ENCODE measurements around the gene TMEM163. TPM values are rescaled to one million over a fixed set of nuclear protein-coding genes. Genes with fewer than 3 reads are reported as not detected.

Gene TMEM163
- total RNA-seq, 1 experiment from 2014 or later = 0.12 TPM

DNA sequence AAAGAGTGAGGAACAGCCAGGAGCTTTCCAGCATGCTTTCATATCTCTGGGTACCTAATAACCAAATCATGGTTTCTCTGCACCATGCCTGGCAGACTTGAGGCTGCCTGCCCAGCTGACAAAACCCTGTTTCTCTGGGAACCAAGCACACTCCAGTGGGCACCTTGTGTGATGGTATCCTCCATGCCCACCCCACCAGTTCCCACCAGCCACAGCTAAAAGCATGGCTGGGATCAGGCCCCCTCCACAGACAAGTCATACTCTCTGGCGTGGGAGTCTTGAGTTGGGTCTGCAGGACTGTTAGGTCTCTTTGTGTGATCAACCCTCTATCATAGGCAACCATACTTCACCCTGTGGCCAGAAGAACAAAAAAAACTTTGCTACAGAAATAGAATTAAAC lies 56.0 kb downstream of the TMEM163 start (continued):
- TF ChIP-seq, protein P1, sequence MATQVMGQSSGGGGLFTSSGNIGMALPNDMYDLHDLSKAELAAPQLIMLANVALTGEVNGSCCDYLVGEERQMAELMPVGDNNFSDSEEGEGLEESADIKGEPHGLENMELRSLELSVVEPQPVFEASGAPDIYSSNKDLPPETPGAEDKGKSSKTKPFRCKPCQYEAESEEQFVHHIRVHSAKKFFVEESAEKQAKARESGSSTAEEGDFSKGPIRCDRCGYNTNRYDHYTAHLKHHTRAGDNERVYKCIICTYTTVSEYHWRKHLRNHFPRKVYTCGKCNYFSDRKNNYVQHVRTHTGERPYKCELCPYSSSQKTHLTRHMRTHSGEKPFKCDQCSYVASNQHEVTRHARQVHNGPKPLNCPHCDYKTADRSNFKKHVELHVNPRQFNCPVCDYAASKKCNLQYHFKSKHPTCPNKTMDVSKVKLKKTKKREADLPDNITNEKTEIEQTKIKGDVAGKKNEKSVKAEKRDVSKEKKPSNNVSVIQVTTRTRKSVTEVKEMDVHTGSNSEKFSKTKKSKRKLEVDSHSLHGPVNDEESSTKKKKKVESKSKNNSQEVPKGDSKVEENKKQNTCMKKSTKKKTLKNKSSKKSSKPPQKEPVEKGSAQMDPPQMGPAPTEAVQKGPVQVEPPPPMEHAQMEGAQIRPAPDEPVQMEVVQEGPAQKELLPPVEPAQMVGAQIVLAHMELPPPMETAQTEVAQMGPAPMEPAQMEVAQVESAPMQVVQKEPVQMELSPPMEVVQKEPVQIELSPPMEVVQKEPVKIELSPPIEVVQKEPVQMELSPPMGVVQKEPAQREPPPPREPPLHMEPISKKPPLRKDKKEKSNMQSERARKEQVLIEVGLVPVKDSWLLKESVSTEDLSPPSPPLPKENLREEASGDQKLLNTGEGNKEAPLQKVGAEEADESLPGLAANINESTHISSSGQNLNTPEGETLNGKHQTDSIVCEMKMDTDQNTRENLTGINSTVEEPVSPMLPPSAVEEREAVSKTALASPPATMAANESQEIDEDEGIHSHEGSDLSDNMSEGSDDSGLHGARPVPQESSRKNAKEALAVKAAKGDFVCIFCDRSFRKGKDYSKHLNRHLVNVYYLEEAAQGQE (IDR thresholded peaks at IDR 0.05; ENCODE audit: low read depth) = no peak
- TF ChIP-seq FOSL1 (IDR thresholded peaks at IDR 0.05; ENCODE audit: low read depth) = no peak

DNA sequence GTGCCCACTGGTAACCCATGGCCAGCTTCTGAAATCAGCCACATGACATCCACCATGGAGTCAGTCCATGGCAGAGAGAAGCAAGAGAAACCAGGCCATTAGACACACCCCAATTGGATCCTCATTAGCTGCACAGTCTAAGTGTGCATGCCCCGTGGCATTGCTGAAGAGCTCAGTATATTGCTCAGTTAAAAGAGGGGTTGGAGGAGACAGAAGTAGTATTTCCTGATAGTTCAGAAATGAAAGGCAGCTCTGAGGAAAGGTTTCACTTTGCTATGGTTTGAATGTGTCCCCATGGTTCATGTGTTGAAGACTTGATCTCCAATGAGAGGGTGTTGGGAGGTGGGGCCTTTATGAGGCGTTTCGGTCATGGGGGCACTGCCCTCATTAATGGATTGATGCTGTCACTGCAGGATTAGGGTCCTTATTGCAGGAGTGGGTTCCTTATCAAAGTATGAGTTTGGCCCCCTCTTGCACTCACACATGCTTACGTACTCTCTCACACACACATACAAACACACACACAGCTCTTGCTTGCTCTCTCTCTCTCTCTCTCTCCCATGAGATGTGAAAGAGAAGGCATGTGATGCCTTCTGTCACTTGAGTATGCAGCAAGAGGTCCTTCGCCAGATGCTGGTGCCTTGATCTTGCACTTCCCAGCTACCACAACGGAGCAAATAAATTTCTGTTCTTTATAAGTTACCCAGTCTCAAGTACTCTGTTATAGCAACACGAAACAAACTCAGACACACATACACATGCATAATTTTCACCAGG lies 58.0 kb downstream of the TMEM163 start:
- Histone ChIP-seq H3K9me3 (ENCODE audit: control insufficient read depth in 1 of 2, insufficient read depth in 1 of 2, low read depth in 1 of 2, low read length in 2 of 2) (no peaks in the 10 kb centered on the region), H3K9me2 (ENCODE audit: insufficient read depth) (no peaks in the 10 kb centered on the region), H3K27me3 (ENCODE audit: insufficient read depth, low read length) (peaks cover 28% of the 10 kb centered on the region), H3K27ac (ENCODE audit: low read depth, low read length) (no peak overlapping the region), H3K4me2 (ENCODE audit: low read length) (no peak overlapping the region), H4K20me1 (ENCODE audit: insufficient read depth) (no peaks in the 10 kb centered on the region), H3K4me1 (ENCODE audit: control insufficient read depth in 1 of 2, insufficient read depth in 2 of 2, low read length in 2 of 2) (no peaks in the 10 kb centered on the region), H3K4me3 (replicated peaks in 1 of 2; ENCODE audit: low read depth in 1 of 2, low read length in 2 of 2) (no peak overlapping the region), H3K79me2 (ENCODE audit: insufficient read depth, low read length) (no peaks in the 10 kb centered on the region), H2AFZ (ENCODE audit: low read depth, low read length, poor library complexity, severe bottlenecking) (no peak overlapping the region), H3K9ac (ENCODE audit: low read length) (no peak overlapping the region), H3K36me3 (ENCODE audit: control insufficient read depth in 1 of 2, insufficient read depth in 2 of 2, low read length in 2 of 2) (no peaks in the 10 kb centered on the region)
- RAD21 ChIA-PET (ENCODE audit: low non-redundant PET in 1 of 2, low total read pairs in 2 of 2, uncharacterized antibody in 2 of 2, unreplicated experiment in 2 of 2) = no interaction called here
- no TSS peak for BruUV-seq (replicated peaks)
- POLR2A ChIA-PET = no interaction called here
- intact Hi-C loops (cut with micrococcal nuclease) = no loop called here
- TF ChIP-seq CBX3 (IDR thresholded peaks at IDR 0.05; ENCODE audit: low read depth) (no peak), JUND (IDR thresholded peaks at IDR 0.05) (no peak), EGR1 (IDR thresholded peaks at IDR 0.05; ENCODE audit: low read depth) (no peak), POLR2AphosphoS5 (IDR thresholded peaks at IDR 0.05; ENCODE audit: low read depth, low read length) (no peak), SP1 (IDR thresholded peaks at IDR 0.05; ENCODE audit: low read depth) (no peak), ZNF274 (IDR thresholded peaks at IDR 0.05; ENCODE audit: low read depth, low read length) (no peak), EZH2phosphoT487 (IDR thresholded peaks at IDR 0.05; ENCODE audit: borderline replicate concordance) (no peak)
- TF ChIP-seq, protein P2, sequence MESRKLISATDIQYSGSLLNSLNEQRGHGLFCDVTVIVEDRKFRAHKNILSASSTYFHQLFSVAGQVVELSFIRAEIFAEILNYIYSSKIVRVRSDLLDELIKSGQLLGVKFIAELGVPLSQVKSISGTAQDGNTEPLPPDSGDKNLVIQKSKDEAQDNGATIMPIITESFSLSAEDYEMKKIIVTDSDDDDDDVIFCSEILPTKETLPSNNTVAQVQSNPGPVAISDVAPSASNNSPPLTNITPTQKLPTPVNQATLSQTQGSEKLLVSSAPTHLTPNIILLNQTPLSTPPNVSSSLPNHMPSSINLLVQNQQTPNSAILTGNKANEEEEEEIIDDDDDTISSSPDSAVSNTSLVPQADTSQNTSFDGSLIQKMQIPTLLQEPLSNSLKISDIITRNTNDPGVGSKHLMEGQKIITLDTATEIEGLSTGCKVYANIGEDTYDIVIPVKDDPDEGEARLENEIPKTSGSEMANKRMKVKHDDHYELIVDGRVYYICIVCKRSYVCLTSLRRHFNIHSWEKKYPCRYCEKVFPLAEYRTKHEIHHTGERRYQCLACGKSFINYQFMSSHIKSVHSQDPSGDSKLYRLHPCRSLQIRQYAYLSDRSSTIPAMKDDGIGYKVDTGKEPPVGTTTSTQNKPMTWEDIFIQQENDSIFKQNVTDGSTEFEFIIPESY (IDR thresholded peaks at IDR 0.05; ENCODE audit: extremely low read depth, insufficient replicate concordance, low read length) = no peak
- DNase-seq (ENCODE audit: low read depth, low spot score) (no peak), ATAC-seq (no peak)
- CTCF ChIA-PET = no interaction called here

All from HCT116 (cell line).